AG09319 (cell line): ENCODE measurements around the gene SYNPO2L.

Experiments
- DNase-seq: peaks from one replicate; pipeline ENCODE4 v3.0.0-alpha.2; 2010; ENCODE audit warnings: low read depth; ENCODE audit errors: extremely low read depth
- TF ChIP-seq, protein P1 (sequence below): IDR thresholded peaks from 2 replicates; pipeline ENCODE4 v1.5.1; 2011; ENCODE audit warnings: low read depth, mild to moderate bottlenecking, inconsistent platforms, low read length, moderate library complexity

The SYNPO2L gene

DNA sequence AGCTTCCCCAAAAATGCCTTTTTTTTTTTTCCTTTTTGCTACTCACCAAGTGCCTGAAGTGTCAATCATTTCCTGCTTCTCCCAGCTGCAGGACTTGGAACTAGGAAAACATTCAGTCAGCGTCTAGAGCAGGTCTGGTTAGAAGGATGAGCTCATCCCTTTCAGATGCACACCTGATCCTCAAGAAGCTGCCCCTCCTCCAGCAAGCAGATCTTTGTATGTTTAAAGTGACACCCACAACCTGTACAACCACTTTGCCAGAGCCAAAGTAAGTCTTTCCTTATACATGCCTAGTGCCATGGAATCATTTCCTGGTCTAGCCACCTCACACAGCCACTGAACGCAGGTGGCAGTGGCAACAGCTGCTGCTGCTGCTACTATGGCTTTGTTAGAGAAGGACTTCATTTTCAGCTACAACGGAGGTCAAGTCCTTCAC lies 54.3 kb downstream of the SYNPO2L start:
- TF ChIP-seq, protein P1, sequence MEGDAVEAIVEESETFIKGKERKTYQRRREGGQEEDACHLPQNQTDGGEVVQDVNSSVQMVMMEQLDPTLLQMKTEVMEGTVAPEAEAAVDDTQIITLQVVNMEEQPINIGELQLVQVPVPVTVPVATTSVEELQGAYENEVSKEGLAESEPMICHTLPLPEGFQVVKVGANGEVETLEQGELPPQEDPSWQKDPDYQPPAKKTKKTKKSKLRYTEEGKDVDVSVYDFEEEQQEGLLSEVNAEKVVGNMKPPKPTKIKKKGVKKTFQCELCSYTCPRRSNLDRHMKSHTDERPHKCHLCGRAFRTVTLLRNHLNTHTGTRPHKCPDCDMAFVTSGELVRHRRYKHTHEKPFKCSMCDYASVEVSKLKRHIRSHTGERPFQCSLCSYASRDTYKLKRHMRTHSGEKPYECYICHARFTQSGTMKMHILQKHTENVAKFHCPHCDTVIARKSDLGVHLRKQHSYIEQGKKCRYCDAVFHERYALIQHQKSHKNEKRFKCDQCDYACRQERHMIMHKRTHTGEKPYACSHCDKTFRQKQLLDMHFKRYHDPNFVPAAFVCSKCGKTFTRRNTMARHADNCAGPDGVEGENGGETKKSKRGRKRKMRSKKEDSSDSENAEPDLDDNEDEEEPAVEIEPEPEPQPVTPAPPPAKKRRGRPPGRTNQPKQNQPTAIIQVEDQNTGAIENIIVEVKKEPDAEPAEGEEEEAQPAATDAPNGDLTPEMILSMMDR, result no peak

DNA sequence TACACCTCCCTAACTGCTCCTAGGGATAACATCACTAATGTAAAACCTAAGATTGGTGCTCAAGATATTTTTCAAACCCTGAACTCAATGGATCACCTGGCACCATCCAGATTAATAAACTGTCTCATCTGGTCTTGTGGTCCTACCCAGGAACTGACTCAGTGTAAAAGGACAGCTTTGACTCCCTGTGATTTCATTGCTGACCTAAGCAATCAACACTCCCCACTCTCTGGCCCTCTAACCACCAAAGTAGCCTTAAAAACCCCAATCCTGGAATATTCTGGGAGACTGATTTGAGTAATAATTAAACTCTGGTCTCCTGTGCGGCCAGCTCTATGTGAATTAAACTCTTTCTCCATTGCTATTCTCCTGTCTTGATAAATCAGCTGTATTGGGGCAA lies 58.5 kb downstream of the SYNPO2L start:
- TF ChIP-seq, protein P1, result no peak
- DNase-seq, result no peak

More for the DNA sequence above, 54.3 kb downstream of the SYNPO2L start:
- no peak for DNase-seq
